H1 (cell line): ENCODE results near the gene EVI2B. TPM values are rescaled to one million over a fixed set of nuclear protein-coding genes. Genes with fewer than 3 reads are reported as not detected.

ENCODE experiments used
- CTCF ChIA-PET: fragments of 300-600 bp; sonication (Branson Sonifier 250); formaldehyde crosslinking; loops from one replicate; lab custom pipeline; 2021; ENCODE audit not compliant: partially characterized antibody; lab: Charles Lee
- POLR2A ChIA-PET: fragments of 300-600 bp; sonication (Branson Sonifier 250); formaldehyde crosslinking; loops from one replicate; lab custom pipeline; 2021; ENCODE audit warnings: inconsistent platforms; ENCODE audit not compliant: partially characterized antibody; lab: Charles Lee
- DNase-seq, 2 experiments: peaks; one replicate each; pipeline versions ENCODE4 v3.0.0 to v3.0.0-alpha.2; 2010 to 2022; ENCODE audit warnings: low spot score in 2 of 2, low read depth in 1 of 2, mixed read lengths in 1 of 2
- FAIRE-seq: peaks from 2 replicates; lab custom pipeline; 2011; peaks lifted over from hg19 to GRCh38; lab: Jason Lieb, UNC
- H2AFZ ChIP-seq: 2 replicates; pipeline ENCODE4 v1.8.1; 2012; ENCODE audit warnings: low read length, inconsistent platforms
- H2AK5ac ChIP-seq: 2 replicates; pipeline ENCODE4 v1.6.1; 2013; ENCODE audit warnings: low read depth, low read length
- H2BK120ac ChIP-seq: replicated peaks from 2 replicates; pipeline ENCODE3; 2013; ENCODE audit warnings: low read depth, low read length, inconsistent platforms
- H2BK12ac ChIP-seq: 2 replicates; pipeline ENCODE4 v1.6.1; 2013; ENCODE audit warnings: low read depth, low read length
- H2BK15ac ChIP-seq: 2 replicates; pipeline ENCODE4 v1.6.1; 2013; ENCODE audit warnings: low read length
- H2BK20ac ChIP-seq: 2 replicates; pipeline ENCODE4 v1.6.1; 2013; ENCODE audit warnings: low read length
- H2BK5ac ChIP-seq: 2 replicates; pipeline ENCODE4 v1.6.1; 2013; ENCODE audit warnings: low read depth, low read length
- H3K14ac ChIP-seq: 2 replicates; pipeline ENCODE4 v1.6.1; 2013; ENCODE audit warnings: inconsistent platforms; ENCODE audit not compliant: insufficient read length
- H3K18ac ChIP-seq: 2 replicates; pipeline ENCODE4 v1.6.1; 2013; ENCODE audit warnings: low read length; ENCODE audit errors: extremely low read depth
- H3K23ac ChIP-seq: 2 replicates; pipeline ENCODE4 v1.6.1; 2013; ENCODE audit warnings: inconsistent platforms; ENCODE audit not compliant: insufficient read length
- H3K23me2 ChIP-seq: 2 replicates; pipeline ENCODE4 v1.6.1; 2013; ENCODE audit warnings: low read depth, low read length
- H3K27ac ChIP-seq: 2 replicates; pipeline ENCODE4 v1.6.1; 2011; ENCODE audit warnings: low read depth, low read length, inconsistent platforms
- H3K27me3 ChIP-seq, 4 experiments: replicated peaks in 1 of 4; 1 replicate in 1 of 4; 2 replicates in 3 of 4; pipeline versions ENCODE4 v1.6.1 to v1.8.1; 2011 to 2013; ENCODE audit warnings: low read length in 3 of 4, mild to moderate bottlenecking in 3 of 4, inconsistent platforms in 2 of 4, mixed read lengths in 2 of 4, moderate library complexity in 1 of 4; ENCODE audit not compliant: control insufficient read depth in 3 of 4, insufficient read depth in 3 of 4; ENCODE audit errors: extremely low read depth in 1 of 4
- H3K36me3 ChIP-seq, 4 experiments: 2 replicates each; pipeline versions ENCODE4 v1.6.1 to v1.8.1; 2011 to 2013; ENCODE audit warnings: mild to moderate bottlenecking in 4 of 4, low read length in 3 of 4, moderate library complexity in 2 of 4, control low read depth in 1 of 4, inconsistent platforms in 1 of 4; ENCODE audit not compliant: insufficient read depth in 4 of 4, control insufficient read depth in 2 of 4
- H3K4ac ChIP-seq: replicated peaks from 2 replicates; pipeline ENCODE3; 2013; ENCODE audit warnings: low read length, low read depth, mixed read lengths, inconsistent platforms; ENCODE audit not compliant: insufficient read length
- H3K4me1 ChIP-seq, 4 experiments: replicated peaks in 1 of 4; 1 replicate in 1 of 4; 2 replicates in 3 of 4; pipeline versions ENCODE4 v1.6.1 to v1.8.1; 2011 to 2013; ENCODE audit warnings: low read length in 3 of 4, inconsistent platforms in 2 of 4, mixed read lengths in 1 of 4; ENCODE audit not compliant: insufficient read depth in 4 of 4, control insufficient read depth in 3 of 4
- H3K4me2 ChIP-seq, 2 experiments: 2 replicates each; pipeline versions ENCODE4 v1.6.1 to v1.8.1; 2011 to 2013; ENCODE audit warnings: low read depth in 2 of 2, low read length in 2 of 2, control low read depth in 1 of 2, inconsistent platforms in 1 of 2, mild to moderate bottlenecking in 1 of 2; ENCODE audit not compliant: insufficient read depth in 1 of 2
- H3K4me3 ChIP-seq, 4 experiments: fragments of 200-600, 300-600 bp in 1 of 4; sonication (generic), shearing (Covaris generic), sonication (Bioruptor Twin) in 1 of 4; 2 replicates each; pipeline versions ENCODE4 v1.5.1 to v1.8.1; 2011 to 2016; ENCODE audit warnings: low read length in 4 of 4, low read depth in 3 of 4, control low read depth in 2 of 4, inconsistent platforms in 2 of 4, mild to moderate bottlenecking in 2 of 4, mixed read lengths in 1 of 4, moderate library complexity in 1 of 4; ENCODE audit not compliant: insufficient read depth in 2 of 4; ENCODE audit errors: extremely low read depth in 1 of 4
- H3K56ac ChIP-seq: replicated peaks from 2 replicates; pipeline ENCODE3; 2013; ENCODE audit warnings: low read depth, mild to moderate bottlenecking, mixed read lengths, low read length, inconsistent platforms; ENCODE audit not compliant: insufficient read length
- H3K79me1 ChIP-seq: 2 replicates; pipeline ENCODE4 v1.6.1; 2013; ENCODE audit warnings: low read depth, low read length, control low read depth
- H3K79me2 ChIP-seq, 2 experiments: 2 replicates each; pipeline versions ENCODE4 v1.6.1 to v1.8.1; 2012 to 2013; ENCODE audit warnings: low read length in 2 of 2, mild to moderate bottlenecking in 2 of 2, inconsistent platforms in 1 of 2; ENCODE audit not compliant: insufficient read depth in 2 of 2, control insufficient read depth in 1 of 2
- H3K9ac ChIP-seq, 4 experiments: replicated peaks in 1 of 4; 1 replicate in 1 of 4; 2 replicates in 3 of 4; pipeline versions ENCODE4 v1.6.1 to v1.8.1; 2011 to 2013; ENCODE audit warnings: low read depth in 3 of 4, low read length in 3 of 4, control low read depth in 2 of 4, mild to moderate bottlenecking in 2 of 4, moderate library complexity in 2 of 4, inconsistent platforms in 1 of 4; ENCODE audit errors: extremely low read depth in 1 of 4
- H3K9me3 ChIP-seq, 2 experiments: 2 replicates each; pipeline versions ENCODE4 v1.6.1 to v1.8.1; 2012 to 2013; ENCODE audit warnings: mild to moderate bottlenecking in 2 of 2, moderate library complexity in 2 of 2, control low read depth in 1 of 2, inconsistent platforms in 1 of 2, low read depth in 1 of 2, low read length in 1 of 2, mixed read lengths in 1 of 2; ENCODE audit not compliant: insufficient read depth in 2 of 2
- H4K20me1 ChIP-seq, 2 experiments: replicated peaks in 1 of 2; 2 replicates each; pipeline versions ENCODE3 to v1.8.1; 2011 to 2013; ENCODE audit warnings: inconsistent platforms in 2 of 2, low read length in 2 of 2, mild to moderate bottlenecking in 1 of 2; ENCODE audit not compliant: insufficient read depth in 2 of 2, control insufficient read depth in 1 of 2
- H4K5ac ChIP-seq: 2 replicates; pipeline ENCODE4 v1.6.1; 2013; ENCODE audit warnings: low read length, low read depth, mixed read lengths, inconsistent platforms; ENCODE audit not compliant: insufficient read length
- H4K8ac ChIP-seq: 2 replicates; pipeline ENCODE4 v1.8.0; 2013; ENCODE audit warnings: mild to moderate bottlenecking, moderate library complexity, low read length, inconsistent platforms; ENCODE audit not compliant: insufficient read depth; ENCODE audit errors: extremely low read depth
- H4K91ac ChIP-seq: replicated peaks from 2 replicates; pipeline ENCODE3; 2013; ENCODE audit warnings: low read length, mixed read lengths, inconsistent platforms; ENCODE audit not compliant: insufficient read length
- BCL11A ChIP-seq, 2 experiments: IDR thresholded peaks; one replicate each; pipeline ENCODE4 v1.6.1; 2011; ENCODE audit warnings: low read depth in 2 of 2, low read length in 2 of 2, mild to moderate bottlenecking in 2 of 2
- GTF2F1 ChIP-seq: IDR thresholded peaks from 2 replicates; pipeline ENCODE4 v1.6.1; 2012; ENCODE audit warnings: low read depth, low read length, improper control_type of control experiment, borderline replicate concordance
- HDAC6 ChIP-seq: IDR thresholded peaks from one replicate; pipeline ENCODE4 v1.7.1; 2012; ENCODE audit warnings: low read depth, mild to moderate bottlenecking, inconsistent platforms, low read length, moderate library complexity
- KDM4A ChIP-seq: IDR thresholded peaks from one replicate; pipeline ENCODE4 v1.7.1; 2012; ENCODE audit warnings: low read depth, mild to moderate bottlenecking, moderate library complexity, low read length, inconsistent platforms; ENCODE audit not compliant: severe bottlenecking
- RAD21 ChIP-seq, 2 experiments: IDR thresholded peaks in 1 of 2; conservative IDR thresholded peaks in 1 of 2; 2 replicates each; pipeline ENCODE4 v1.6.1; 2011; ENCODE audit warnings: low read depth in 2 of 2, low read length in 2 of 2, improper control_type of control experiment in 1 of 2, inconsistent platforms in 1 of 2, mild to moderate bottlenecking in 1 of 2, moderate library complexity in 1 of 2
- RXRA ChIP-seq: IDR thresholded peaks from 2 replicates; pipeline ENCODE4 v1.6.1; 2011; ENCODE audit warnings: low read depth, mild to moderate bottlenecking, low read length, moderate library complexity; ENCODE audit not compliant: insufficient read depth
- SAP30 ChIP-seq: fragments of 300-600 bp; sonication (generic); IDR thresholded peaks from 2 replicates; pipeline ENCODE4 v1.7.1; 2012; ENCODE audit warnings: low read length, moderate library complexity, mild to moderate bottlenecking, inconsistent platforms; ENCODE audit not compliant: insufficient read depth, insufficient replicate concordance
- SIRT6 ChIP-seq: IDR thresholded peaks from one replicate; pipeline ENCODE4 v1.7.1; 2012; ENCODE audit warnings: low read length, inconsistent platforms
- TAF1 ChIP-seq: IDR thresholded peaks from 2 replicates; pipeline ENCODE4 v1.6.1; 2011; ENCODE audit warnings: mild to moderate bottlenecking, low read depth, low read length
- TAF7 ChIP-seq: optimal IDR thresholded peaks from 2 replicates; pipeline ENCODE3; 2011; ENCODE audit warnings: low read depth, mild to moderate bottlenecking, inconsistent platforms, low read length, moderate library complexity, borderline replicate concordance
- TEAD4 ChIP-seq: IDR thresholded peaks from 2 replicates; pipeline ENCODE4 v1.6.1; 2012; ENCODE audit warnings: low read depth, low read length, inconsistent platforms, mixed read lengths
- USF2 ChIP-seq: IDR thresholded peaks from 2 replicates; pipeline ENCODE4 v1.6.1; 2011; ENCODE audit warnings: low read length, improper control_type of control experiment
- WGBS, 2 experiments: shearing (Covaris generic) in 1 of 2; methylation state at CpG; one replicate each; pipeline versions ENCODE4 v1.1.6 to v1.1.7; 2013 to 2015; ENCODE audit warnings: low lambda C conversion rate in 2 of 2, mixed read lengths in 2 of 2, inconsistent platforms in 1 of 2, low coverage in 1 of 2, missing lambda C conversion rate in 1 of 2; ENCODE audit not compliant: insufficient replicate concordance in 2 of 2, insufficient coverage in 1 of 2, insufficient read length in 1 of 2; ENCODE audit errors: extremely low coverage in 1 of 2, missing lambda C conversion rate in 1 of 2; 5-methylcytosine and 5-hydroxymethylcytosine counted together
- polyA plus RNA-seq, 7 experiments: library from polyadenylated mRNA; depleted of rRNA in 3 of 7; stranded (reverse) in 5 of 7; unstranded in 2 of 7; fragments of >200 nt in 5 of 7; fragments of 200-250 nt in 2 of 7; gene quantifications; 1 replicate in 5 of 7; 2 replicates in 1 of 7; 4 replicates in 1 of 7; pipeline versions ENCODE4 v1.2.1 to v1.2.3, GENCODE V29; 2011 to 2013; ENCODE audit warnings: missing spikeins in 2 of 7, mixed read lengths in 2 of 7
- total RNA-seq: library from RNA; stranded (reverse); fragmentation: NEBNext Ultra II Directional; extraction: Animal tissue kit (Norgen Biotek cat#: 25700); gene quantifications from 2 replicates; pipeline ENCODE4 v1.2.1, GENCODE V29; 2021
- TF ChIP-seq, protein P1 (sequence below): IDR thresholded peaks from 2 replicates; pipeline ENCODE4 v1.6.1; 2012; ENCODE audit warnings: inconsistent platforms

The EVI2B gene
- total and polyA plus RNA-seq, 2 of the 8 experiments (the other 6 are each of a cell fraction or from before 2014, with no cell fraction given) = not detected

- Histone ChIP-seq H3K9me3 (no peaks in the 10 kb centered on the region), H3K14ac (no peak overlapping the region), H3K56ac (no peak overlapping the region), H2BK15ac (no peak overlapping the region), H4K5ac (no peak overlapping the region), H3K36me3 (no peaks in the 10 kb centered on the region), H2AK5ac (no peak overlapping the region), H2BK5ac (no peak overlapping the region), H2AFZ (no peak overlapping the region), H3K23ac (no peak overlapping the region), H4K91ac (no peak overlapping the region), H3K27ac (no peak overlapping the region), H3K18ac (no peak overlapping the region), H3K9ac (no peak overlapping the region), H3K4me3 (no peak overlapping the region), H2BK12ac (no peak overlapping the region), H2BK20ac (no peak overlapping the region), H2BK120ac (no peak overlapping the region), H4K8ac (no peak overlapping the region), H3K4me2 (no peak overlapping the region), H4K20me1 (no peaks in the 10 kb centered on the region), H3K23me2 (peaks cover 1% of the 10 kb centered on the region; the same call in 1 of the 2 replicates), H3K4me1 (no peaks in the 10 kb centered on the region), H3K79me2 (no peaks in the 10 kb centered on the region), H3K27me3 (no peaks in the 10 kb centered on the region), H3K79me1 (no peaks in the 10 kb centered on the region), H3K4ac (no peak overlapping the region)
- ChIA-PET CTCF (no interaction called here), POLR2A (no interaction called here)
- WGBS, 2 experiments = 77% methylated on average over 2 of the region's 2 CpGs; no CpG with 5 or more reads in 1 of the 2 experiments
- FAIRE-seq (no peak), DNase-seq (no peak)
- TF ChIP-seq, protein P1, sequence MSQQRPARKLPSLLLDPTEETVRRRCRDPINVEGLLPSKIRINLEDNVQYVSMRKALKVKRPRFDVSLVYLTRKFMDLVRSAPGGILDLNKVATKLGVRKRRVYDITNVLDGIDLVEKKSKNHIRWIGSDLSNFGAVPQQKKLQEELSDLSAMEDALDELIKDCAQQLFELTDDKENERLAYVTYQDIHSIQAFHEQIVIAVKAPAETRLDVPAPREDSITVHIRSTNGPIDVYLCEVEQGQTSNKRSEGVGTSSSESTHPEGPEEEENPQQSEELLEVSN = no peak
- TF ChIP-seq BCL11A (IDR thresholded peaks at IDR 0.05; ENCODE audit: low read depth in 2 of 2, low read length in 2 of 2) (no peak), TAF1 (no peak), RXRA (no peak), GTF2F1 (no peak), USF2 (no peak), TAF7 (no peak), SAP30 (no peak), RAD21 (IDR thresholded peaks at IDR 0.05 in 1 of 2, conservative IDR thresholded peaks at IDR 0.05 in 1 of 2; ENCODE audit: low read depth in 2 of 2, low read length in 2 of 2) (no peak), HDAC6 (no peak), TEAD4 (no peak), KDM4A (no peak), SIRT6 (no peak)
Observed at GRCh38 chr17:31309556-31309955, 4.3 kb downstream of the EVI2B start.
